ENCODE results near the gene ABTB2. TPM values are rescaled to one million over a fixed set of nuclear protein-coding genes. Genes with fewer than 3 reads are reported as not detected.

ABTB2 gene
- total RNA-seq, 2 experiments from 2014 or later, result 2.4 to 2.5 TPM

- ChIA-PET POLR2A (no interaction called here), CTCF (interaction anchor here (0.8 kb wide), 1 partner anchor 11 kb away, joined by 3 read pairs; no protein-coding TSS in a partner anchor)
- ATAC-seq, result no peak
- TF ChIP-seq CTCF (IDR thresholded peaks at IDR 0.05), result no peak
- H3K36me3 Mint-ChIP-seq (ENCODE audit: low read depth), result no peaks in the 10 kb centered on the region
- H3K9me3 Mint-ChIP-seq, result no peaks in the 10 kb centered on the region
- H3K27ac Mint-ChIP-seq, result no peak overlapping the region
- no peak overlapping the region for H3K4me3 Mint-ChIP-seq
- DNase-seq, result no peak
- H3K27me3 Mint-ChIP-seq, result no peaks in the 10 kb centered on the region
- H3K4me1 Mint-ChIP-seq (ENCODE audit: low read depth), result no peaks in the 10 kb centered on the region
- intact Hi-C loops (cut with micrococcal nuclease), result no loop called here
Observed at GRCh38 chr11:34343686-34344085, 14.1 kb downstream of the ABTB2 start.

GRCh38 chr11:34343153-34343552, 14.7 kb downstream of the ABTB2 start:
- no peaks in the 10 kb centered on the region for H3K4me1 Mint-ChIP-seq (ENCODE audit: low read depth)
- H3K36me3 Mint-ChIP-seq (ENCODE audit: low read depth), result no peaks in the 10 kb centered on the region
- POLR2A ChIA-PET, result no interaction called here
- no peaks in the 10 kb centered on the region for H3K9me3 Mint-ChIP-seq
- no peak overlapping the region for H3K27ac Mint-ChIP-seq
- TF ChIP-seq CTCF (IDR thresholded peaks at IDR 0.05), result no peak
- intact Hi-C loops (cut with micrococcal nuclease), result no loop called here
- no peak for ATAC-seq
- no peak overlapping the region for H3K4me3 Mint-ChIP-seq
- H3K27me3 Mint-ChIP-seq, result no peaks in the 10 kb centered on the region
- DNase-seq, result no peak
- CTCF ChIA-PET, result interaction anchor here (0.8 kb wide), 1 partner anchor 11 kb away, joined by 3 read pairs; no protein-coding TSS in a partner anchor

DNA sequence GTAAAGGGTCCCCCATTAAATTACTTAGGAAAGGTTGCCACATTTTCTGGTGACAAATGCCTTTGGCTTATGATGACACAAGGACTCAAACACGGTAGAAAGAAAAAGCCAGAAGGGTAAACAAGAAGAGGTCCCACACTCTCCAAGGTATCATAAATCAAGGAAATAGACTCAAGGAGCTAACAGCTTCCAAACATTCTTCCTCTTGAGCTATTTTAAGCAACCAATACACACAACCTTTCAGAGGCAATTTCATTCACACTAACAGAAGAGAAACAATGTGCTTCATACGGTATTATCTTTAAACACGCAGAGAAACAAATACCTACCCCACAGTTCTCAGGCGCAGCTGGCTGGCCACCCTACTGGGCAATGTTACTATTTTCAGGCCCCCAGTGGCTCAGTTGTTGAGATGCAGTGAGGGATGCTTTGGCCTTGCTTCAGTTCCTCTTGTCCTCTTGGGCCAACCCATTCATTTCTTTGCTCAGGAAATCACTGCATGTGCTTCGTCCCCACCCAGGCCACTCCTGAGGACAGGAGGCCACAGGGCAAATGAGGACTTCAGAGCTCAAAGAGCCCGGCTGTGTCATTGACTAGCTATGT, 15.8 kb downstream of the ABTB2 start:
- no peak for TF ChIP-seq CTCF (IDR thresholded peaks at IDR 0.05)
- DNase-seq, result no peak
- intact Hi-C loops (cut with micrococcal nuclease), result no loop called here
- Mint-ChIP-seq H3K4me3 (no peak overlapping the region), H3K4me1 (ENCODE audit: low read depth) (peaks cover 5% of the 10 kb centered on the region), H3K27me3 (no peaks in the 10 kb centered on the region), H3K9me3 (no peaks in the 10 kb centered on the region), H3K27ac (no peak overlapping the region), H3K36me3 (ENCODE audit: low read depth) (no peaks in the 10 kb centered on the region)
- CTCF ChIA-PET, result interaction anchor here (1.0 to 1.5 kb wide), 2 partner anchors 61 to 355 kb away, joined by 3 read pairs; no protein-coding TSS in a partner anchor
- POLR2A ChIA-PET, result no interaction called here
- ATAC-seq, result no peak

DNA sequence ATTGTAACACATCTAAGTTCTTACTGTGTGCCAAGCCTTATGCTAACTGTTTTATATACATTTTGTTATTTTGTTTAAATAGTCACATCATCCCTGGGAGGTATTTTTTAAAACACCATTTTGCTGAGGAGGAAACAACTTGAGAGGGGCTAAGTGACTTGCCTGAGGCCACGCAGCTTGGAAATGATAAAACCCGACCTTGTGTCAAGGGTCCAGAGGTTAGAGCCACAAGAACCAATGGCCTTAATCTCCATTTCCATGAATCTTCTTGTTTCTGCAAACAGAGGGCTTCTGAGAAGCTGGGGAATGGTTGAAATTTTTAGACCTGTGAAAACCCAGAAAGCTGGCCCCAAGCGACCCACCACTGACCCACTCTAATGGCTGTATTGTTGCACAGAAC, 16.7 kb downstream of the ABTB2 start:
- no peaks in the 10 kb centered on the region for H3K9me3 Mint-ChIP-seq
- intact Hi-C loops (cut with micrococcal nuclease), result no loop called here
- no peaks in the 10 kb centered on the region for H3K36me3 Mint-ChIP-seq (ENCODE audit: low read depth)
- ATAC-seq (no peak), DNase-seq (no peak)
- no peak overlapping the region for H3K27ac Mint-ChIP-seq
- no peaks in the 10 kb centered on the region for H3K27me3 Mint-ChIP-seq
- peaks cover 6% of the 10 kb centered on the region for H3K4me1 Mint-ChIP-seq (ENCODE audit: low read depth)
- no peak overlapping the region for H3K4me3 Mint-ChIP-seq
- ChIA-PET POLR2A (interaction anchor here (0.6 kb wide), 1 partner anchor 206 kb away, joined by 4 read pairs; no protein-coding TSS in a partner anchor), CTCF (interaction anchor here (0.9 to 1.5 kb wide), 4 partner anchors 16 to 354 kb away, joined by 3 to 4 read pairs (median 3); no protein-coding TSS in a partner anchor)
- no peak for TF ChIP-seq CTCF (IDR thresholded peaks at IDR 0.05)

- intact Hi-C loops (cut with micrococcal nuclease), result no loop called here
- H3K27ac Mint-ChIP-seq, result no peak overlapping the region
- H3K9me3 Mint-ChIP-seq, result no peaks in the 10 kb centered on the region
- POLR2A ChIA-PET, result no interaction called here
- CTCF ChIA-PET, result interaction anchor here (0.9 to 1.5 kb wide), 4 partner anchors 16 to 353 kb away, joined by 3 to 4 read pairs (median 3); no protein-coding TSS in a partner anchor
- peaks cover 6% of the 10 kb centered on the region for H3K4me1 Mint-ChIP-seq (ENCODE audit: low read depth)
- H3K27me3 Mint-ChIP-seq, result no peaks in the 10 kb centered on the region
- H3K4me3 Mint-ChIP-seq, result no peak overlapping the region
- no peaks in the 10 kb centered on the region for H3K36me3 Mint-ChIP-seq (ENCODE audit: low read depth)
- TF ChIP-seq CTCF (IDR thresholded peaks at IDR 0.05), result no peak
- no peak for ATAC-seq
- DNase-seq, result no peak
Observed at GRCh38 chr11:34340653-34341052, 17.2 kb downstream of the ABTB2 start.

Data from activated CD8-positive, alpha-beta T cell treated with anti-CD3 and anti-CD28 coated beads for 36 hours (primary cell).